MM.1S (cell line): ENCODE results near the gene ID3.

ENCODE experiments used
- EZH2 ChIP-seq: fragments of 300-600 bp; sonication (generic); optimal IDR thresholded peaks from 2 replicates; pipeline ENCODE3; 2017; ENCODE audit warnings: low read depth, mild to moderate bottlenecking, antibody characterized with exemption, low read length, mixed read lengths
- TF ChIP-seq, protein P1 (sequence below): fragments of 300-600 bp; sonication (generic); IDR thresholded peaks from 2 replicates; pipeline ENCODE4 v1.5.1; 2016; ENCODE audit warnings: antibody characterized with exemption, low read length, mixed read lengths

DNA sequence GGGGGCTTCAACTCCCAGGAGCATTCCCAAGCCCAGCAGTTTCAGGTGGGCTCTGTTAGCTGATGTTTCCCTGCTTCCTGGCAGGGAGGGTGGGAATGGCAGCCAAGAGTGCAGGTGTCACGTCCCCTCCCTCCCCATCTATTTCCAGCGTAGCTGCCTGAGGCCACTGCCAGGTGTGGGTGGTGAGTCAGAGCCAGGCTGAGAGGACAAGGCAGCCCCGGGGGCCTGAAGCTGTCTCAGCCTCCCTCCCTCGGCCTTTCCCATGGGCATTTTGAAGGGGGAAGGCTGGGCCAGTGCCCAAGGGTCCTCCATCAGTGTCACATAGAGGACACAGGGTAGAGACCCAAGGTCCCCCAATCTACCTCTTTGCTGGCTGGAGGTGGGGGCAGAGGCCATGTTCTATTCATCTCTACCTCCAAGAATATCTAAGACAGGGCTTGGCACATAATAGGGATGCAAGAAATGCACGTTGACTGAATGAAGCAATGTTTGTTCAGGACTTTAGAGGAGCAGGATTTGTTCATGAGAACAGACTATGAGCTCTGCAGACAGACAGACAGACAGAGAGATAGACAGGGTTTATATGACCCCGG lies 34.4 kb upstream of the ID3 start:
- TF ChIP-seq, protein P1, sequence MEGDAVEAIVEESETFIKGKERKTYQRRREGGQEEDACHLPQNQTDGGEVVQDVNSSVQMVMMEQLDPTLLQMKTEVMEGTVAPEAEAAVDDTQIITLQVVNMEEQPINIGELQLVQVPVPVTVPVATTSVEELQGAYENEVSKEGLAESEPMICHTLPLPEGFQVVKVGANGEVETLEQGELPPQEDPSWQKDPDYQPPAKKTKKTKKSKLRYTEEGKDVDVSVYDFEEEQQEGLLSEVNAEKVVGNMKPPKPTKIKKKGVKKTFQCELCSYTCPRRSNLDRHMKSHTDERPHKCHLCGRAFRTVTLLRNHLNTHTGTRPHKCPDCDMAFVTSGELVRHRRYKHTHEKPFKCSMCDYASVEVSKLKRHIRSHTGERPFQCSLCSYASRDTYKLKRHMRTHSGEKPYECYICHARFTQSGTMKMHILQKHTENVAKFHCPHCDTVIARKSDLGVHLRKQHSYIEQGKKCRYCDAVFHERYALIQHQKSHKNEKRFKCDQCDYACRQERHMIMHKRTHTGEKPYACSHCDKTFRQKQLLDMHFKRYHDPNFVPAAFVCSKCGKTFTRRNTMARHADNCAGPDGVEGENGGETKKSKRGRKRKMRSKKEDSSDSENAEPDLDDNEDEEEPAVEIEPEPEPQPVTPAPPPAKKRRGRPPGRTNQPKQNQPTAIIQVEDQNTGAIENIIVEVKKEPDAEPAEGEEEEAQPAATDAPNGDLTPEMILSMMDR: no peak
- TF ChIP-seq EZH2: no peak
